ENCODE data around the gene COPS3. TPM values are rescaled to one million over a fixed set of nuclear protein-coding genes. Genes with fewer than 3 reads are reported as not detected.

The COPS3 gene
- total RNA-seq, 6 donors from 2014 or later = 22.2 to 58.1 (median 43.1) TPM

DNA sequence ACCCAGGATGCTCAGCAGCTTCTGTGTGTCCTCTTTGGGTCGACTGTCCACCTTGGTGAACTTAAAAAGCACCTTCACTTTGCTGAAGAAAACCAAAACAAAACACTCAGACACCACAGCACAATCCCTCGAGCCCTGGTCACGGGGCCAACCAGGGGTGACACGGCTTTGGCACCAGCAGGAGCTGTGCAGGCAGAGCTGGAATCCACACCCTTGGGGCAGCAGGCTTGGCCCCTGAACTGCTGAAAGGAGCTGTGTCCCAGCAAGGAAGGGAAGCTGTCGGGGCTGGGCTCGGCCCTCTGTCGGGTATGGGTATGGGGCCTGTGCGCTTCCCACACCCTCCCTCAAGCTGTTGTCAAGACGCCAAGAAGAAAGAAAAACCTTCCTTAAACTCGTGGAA lies 67.3 kb downstream of the COPS3 start:
- no peak overlapping the region for H3K4me3 ChIP-seq
- TF ChIP-seq POLR2A (IDR thresholded peaks at IDR 0.05) (no peak), POLR2AphosphoS5 (IDR thresholded peaks at IDR 0.05) (no peak)
- peaks cover 49 to 80% (median 70%) of the 10 kb centered on the region in 4 donors for H3K36me3 ChIP-seq
- H3K27me3 ChIP-seq = no peaks in the 10 kb centered on the region
- H3K4me1 ChIP-seq = no peaks in the 10 kb centered on the region
- no peak overlapping the region for H3K27ac ChIP-seq
- WGBS, 2 donors = 73 to 88% methylated on average over 9 to 10 of the region's 10 CpGs
- no peaks in the 10 kb centered on the region for H3K9me3 ChIP-seq
- ATAC-seq (ENCODE audit: low FRiP score in 2 of 2) (no peak), DNase-seq (no peak)

DNA sequence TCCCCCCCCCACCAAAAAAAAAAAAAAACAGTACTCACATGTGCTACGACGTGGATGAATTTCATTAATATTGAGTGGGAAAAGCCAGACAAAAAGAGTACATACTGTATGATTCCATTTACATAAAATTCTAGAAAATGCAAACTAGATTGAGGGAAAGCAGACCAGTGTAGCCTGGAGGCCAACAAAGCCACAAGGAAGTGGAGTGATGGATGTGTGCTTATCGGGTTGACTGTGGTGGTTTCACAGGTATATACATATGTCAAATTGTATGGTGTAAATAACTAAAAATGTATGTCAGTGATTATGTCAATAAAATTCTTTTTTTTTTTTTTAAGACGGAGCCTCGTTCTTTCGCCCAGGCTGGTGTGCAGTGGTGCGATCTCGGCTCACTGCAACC lies 73.0 kb downstream of the COPS3 start:
- no peak for DNase-seq
- H3K27me3 ChIP-seq = no peaks in the 10 kb centered on the region
- no peaks in the 10 kb centered on the region for H3K9me3 ChIP-seq
- peak overlapping the region in 1 of 4 donors; percentile 76 for H3K27ac ChIP-seq
- ATAC-seq (ENCODE audit: low FRiP score in 2 of 2) = no peak
- peaks cover 3 to 22% (median 14%) of the 10 kb centered on the region in 4 donors for H3K36me3 ChIP-seq
- 79 to 80% methylated on average over 8 of the region's 8 CpGs for WGBS, 2 donors
- peaks cover 30 to 31% (median 30%) of the 10 kb centered on the region in 4 donors for H3K4me1 ChIP-seq
- no peak overlapping the region for H3K4me3 ChIP-seq
- TF ChIP-seq, protein P1, sequence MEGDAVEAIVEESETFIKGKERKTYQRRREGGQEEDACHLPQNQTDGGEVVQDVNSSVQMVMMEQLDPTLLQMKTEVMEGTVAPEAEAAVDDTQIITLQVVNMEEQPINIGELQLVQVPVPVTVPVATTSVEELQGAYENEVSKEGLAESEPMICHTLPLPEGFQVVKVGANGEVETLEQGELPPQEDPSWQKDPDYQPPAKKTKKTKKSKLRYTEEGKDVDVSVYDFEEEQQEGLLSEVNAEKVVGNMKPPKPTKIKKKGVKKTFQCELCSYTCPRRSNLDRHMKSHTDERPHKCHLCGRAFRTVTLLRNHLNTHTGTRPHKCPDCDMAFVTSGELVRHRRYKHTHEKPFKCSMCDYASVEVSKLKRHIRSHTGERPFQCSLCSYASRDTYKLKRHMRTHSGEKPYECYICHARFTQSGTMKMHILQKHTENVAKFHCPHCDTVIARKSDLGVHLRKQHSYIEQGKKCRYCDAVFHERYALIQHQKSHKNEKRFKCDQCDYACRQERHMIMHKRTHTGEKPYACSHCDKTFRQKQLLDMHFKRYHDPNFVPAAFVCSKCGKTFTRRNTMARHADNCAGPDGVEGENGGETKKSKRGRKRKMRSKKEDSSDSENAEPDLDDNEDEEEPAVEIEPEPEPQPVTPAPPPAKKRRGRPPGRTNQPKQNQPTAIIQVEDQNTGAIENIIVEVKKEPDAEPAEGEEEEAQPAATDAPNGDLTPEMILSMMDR (IDR thresholded peaks at IDR 0.05) = no peak
- TF ChIP-seq POLR2A (IDR thresholded peaks at IDR 0.05) = no peak
- TF ChIP-seq POLR2AphosphoS5 (IDR thresholded peaks at IDR 0.05) = no peak
- no peak for TF ChIP-seq EP300 (IDR thresholded peaks at IDR 0.05)

DNA sequence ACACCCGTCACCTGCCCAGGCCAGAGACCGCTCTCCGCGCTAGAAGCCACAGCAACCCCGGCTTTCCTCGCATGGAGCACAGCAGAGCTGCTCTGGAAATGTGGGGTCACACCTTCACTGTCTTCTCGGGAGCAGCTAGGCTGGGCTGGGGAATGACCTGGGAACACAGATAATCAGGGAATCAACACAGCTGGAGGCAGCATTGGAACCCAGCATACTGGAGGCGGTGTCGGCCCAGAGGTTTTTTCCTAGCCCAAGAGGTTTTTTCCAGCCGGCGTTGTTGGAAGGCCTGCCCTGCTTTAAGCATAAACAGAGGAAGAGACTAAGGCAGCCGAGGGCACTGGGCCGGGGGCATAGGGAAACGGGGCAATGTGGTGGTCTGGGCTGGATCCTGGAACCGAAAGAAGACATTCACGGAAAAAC lies 74.1 kb downstream of the COPS3 start:
- Histone ChIP-seq H3K4me1 (peaks cover 30 to 31% (median 30%) of the 10 kb centered on the region in 4 donors), H3K9me3 (no peaks in the 10 kb centered on the region), H3K4me3 (peak overlapping the region in 2 of 4 donors; percentile 64 to 66), H3K27me3 (no peaks in the 10 kb centered on the region), H3K36me3 (peaks cover 0 to 12% (median 11%) of the 10 kb centered on the region in 4 donors), H3K27ac (peak overlapping the region; percentile 76 to 85 (median 80))
- WGBS, 2 donors = 55 to 75% methylated on average over 15 to 16 of the region's 16 CpGs
- DNase-seq (no peak), ATAC-seq (ENCODE audit: low FRiP score in 2 of 2) (peak in 1 of 2 donors; percentile 43)
- no peak for TF ChIP-seq EP300 (IDR thresholded peaks at IDR 0.05)
- TF ChIP-seq POLR2AphosphoS5 (IDR thresholded peaks at IDR 0.05) = no peak
- TF ChIP-seq, protein P1 (IDR thresholded peaks at IDR 0.05) = no peak
- no peak for TF ChIP-seq POLR2A (IDR thresholded peaks at IDR 0.05)

DNA sequence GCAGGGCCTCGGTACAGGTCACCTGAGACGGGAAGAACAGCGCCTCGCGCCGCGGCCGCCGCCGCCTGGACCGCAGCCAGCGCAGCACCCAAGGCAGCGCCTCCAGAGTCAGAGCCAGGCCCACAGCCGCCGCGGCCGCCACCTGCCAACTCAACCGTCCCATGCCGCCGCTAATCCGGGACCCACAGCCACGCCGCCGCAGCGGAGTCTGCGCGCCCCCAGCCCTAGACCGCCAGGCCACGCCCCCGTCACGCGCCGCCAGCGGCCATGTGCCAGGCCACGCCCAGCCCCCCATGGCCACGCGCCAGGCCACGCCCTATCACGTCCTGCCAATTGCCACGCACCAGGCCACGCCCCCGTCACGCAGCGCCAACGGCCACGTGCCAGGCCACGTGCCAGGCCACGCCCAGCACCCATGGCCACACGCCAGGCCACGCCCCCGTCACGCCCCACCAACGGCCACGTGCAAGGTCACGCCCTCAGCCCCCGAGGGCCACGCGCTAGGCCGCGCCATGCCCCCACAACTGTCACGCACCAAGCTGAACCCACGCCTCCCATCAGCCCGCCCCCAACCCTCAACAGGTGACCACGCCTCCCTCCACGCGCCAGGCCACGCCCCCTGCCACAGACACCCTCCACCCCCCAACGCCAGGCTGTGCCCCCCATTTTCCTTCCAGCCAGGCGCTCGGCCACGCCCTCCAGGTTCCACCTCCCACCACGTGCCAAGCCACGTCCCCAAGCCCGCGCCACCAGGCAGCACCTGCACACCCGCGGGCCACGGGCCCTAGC lies 74.7 kb downstream of the COPS3 start, which contains the start of gene PLD6:
Gene PLD6 (minus strand): TSS at position 210 of the 789 bp plus-strand sequence. CDS start 47 bp downstream, at position 163.
- peaks cover 0 to 10% (median 7%) of the 10 kb centered on the region in 4 donors for H3K36me3 ChIP-seq
- TF ChIP-seq, protein P1 (IDR thresholded peaks at IDR 0.05) = peak in 4 of 6 experiments; percentile 5 to 33 (median 10)
- TF ChIP-seq POLR2AphosphoS5 (IDR thresholded peaks at IDR 0.05) (peak; percentile 63 to 82), EP300 (IDR thresholded peaks at IDR 0.05) (peak in 2 of 4 donors; percentile 28 to 86), POLR2A (IDR thresholded peaks at IDR 0.05) (peak in 2 of 4 donors; percentile 39 to 52)
- ATAC-seq (ENCODE audit: low FRiP score in 2 of 2) = peak; percentile 61 to 89
- peak within 1 kb of the TSS; percentile 43 to 66 (median 54) for H3K4me3 ChIP-seq
- H3K27ac ChIP-seq = peak within 1 kb of the TSS; percentile 76 to 85 (median 80)
- no peaks in the 10 kb centered on the region for H3K27me3 ChIP-seq
- peaks cover 30 to 31% (median 30%) of the 10 kb centered on the region in 4 donors for H3K4me1 ChIP-seq
- 36 to 64% methylated on average over 15 to 39 of the region's 78 CpGs for WGBS, 2 donors
- H3K9me3 ChIP-seq = no peaks in the 10 kb centered on the region
- DNase-seq = peak; percentile 83 to 98

DNA sequence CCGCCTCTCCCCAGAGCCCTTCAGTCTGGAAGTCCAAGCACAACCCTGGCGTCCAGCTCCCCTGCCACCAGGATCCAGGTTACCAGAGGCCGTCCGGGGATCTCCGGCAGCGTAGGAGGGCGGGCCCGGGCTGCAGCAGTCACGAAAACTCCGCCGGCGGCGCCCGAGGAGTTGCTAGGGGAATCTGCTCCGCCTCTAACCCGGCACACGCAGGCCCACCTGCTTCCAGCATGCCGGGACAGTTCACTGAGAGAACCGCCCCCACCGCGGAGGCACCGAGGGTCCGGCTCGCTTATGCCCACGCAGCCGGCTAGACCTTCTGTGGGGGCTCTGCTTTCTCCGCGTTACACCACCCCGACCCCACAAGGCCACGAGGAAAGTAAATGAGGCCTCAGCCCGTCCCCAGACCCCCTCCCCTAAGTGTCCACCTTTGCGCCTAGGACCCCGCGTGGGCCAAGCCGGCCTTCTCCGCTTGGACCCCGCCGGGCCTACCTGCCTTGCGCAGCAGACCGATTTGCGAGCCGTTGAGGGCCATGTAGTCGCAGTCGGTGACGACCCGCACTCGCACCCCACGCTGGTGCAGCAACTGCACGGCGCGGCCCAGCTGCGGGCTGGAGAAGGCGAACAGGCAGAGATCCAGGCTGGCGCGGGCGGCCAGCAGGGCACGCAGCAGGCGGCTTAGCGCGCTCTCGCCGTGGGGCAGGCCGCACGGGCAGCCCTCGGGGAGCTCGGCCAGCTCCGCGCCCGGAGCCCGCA lies 75.5 kb downstream of the COPS3 start:
- Histone ChIP-seq H3K4me1 (peaks cover 30 to 33% (median 31%) of the 10 kb centered on the region in 4 donors), H3K36me3 (peaks cover 0 to 5% (median 3%) of the 10 kb centered on the region in 4 donors), H3K9me3 (no peaks in the 10 kb centered on the region), H3K4me3 (peak overlapping the region; percentile 43 to 66 (median 54)), H3K27ac (peak overlapping the region; percentile 76 to 85 (median 80)), H3K27me3 (no peaks in the 10 kb centered on the region)
- TF ChIP-seq, protein P1 (IDR thresholded peaks at IDR 0.05) = no peak
- peak in 1 of 4 donors; percentile 8 for TF ChIP-seq POLR2A (IDR thresholded peaks at IDR 0.05)
- DNase-seq = peak; percentile 74 to 91
- 8 to 28% methylated on average over 8 to 37 of the region's 70 CpGs for WGBS, 2 donors
- peak; percentile 46 to 68 for ATAC-seq (ENCODE audit: low FRiP score in 2 of 2)

Measured in upper lobe of left lung (tissue), 6 donors.